ENCODE data around the gene KCTD13.
A peak's percentile ranks its signal among the peaks of the same experiment; 100 is the strongest.
"Not testable (repeated sequence)": the region's sequence is repeated elsewhere in the genome, so short reads cannot be mapped to it uniquely, and the experiment has no call there.

Gene KCTD13

DNA sequence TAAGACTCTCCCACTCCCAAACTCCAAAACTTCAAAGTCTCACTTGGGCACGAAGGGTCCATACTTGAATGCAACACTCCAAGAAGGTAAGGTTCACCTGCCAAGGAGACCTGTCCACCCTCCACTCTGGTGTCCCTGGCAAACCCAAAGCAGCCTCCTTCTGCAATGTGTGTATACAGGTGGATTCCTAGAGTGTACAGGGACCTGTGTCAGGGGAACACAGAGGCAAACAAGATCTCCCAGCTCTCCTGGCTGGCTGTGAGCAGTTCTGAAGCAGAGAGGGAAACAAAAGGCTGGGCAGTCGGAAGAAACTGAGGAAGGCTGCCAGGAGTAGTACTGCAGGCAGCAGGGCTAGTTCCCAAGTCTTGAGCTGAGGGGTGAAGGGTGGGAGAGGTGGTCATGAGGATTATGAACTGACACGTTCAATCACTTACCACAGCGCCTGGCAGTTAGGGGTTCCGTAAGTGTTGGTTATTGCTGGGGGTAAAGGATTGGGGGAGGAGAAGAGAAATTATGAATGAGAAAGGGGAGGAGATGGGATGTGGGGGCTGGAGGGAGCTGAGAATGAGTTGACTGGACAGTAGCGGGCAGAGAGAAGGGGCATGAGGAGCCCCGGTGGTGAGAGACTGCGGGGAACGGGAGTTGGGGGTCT lies 795 bp downstream of the KCTD13 start:
- no peak for ATAC-seq (replicated peaks)
- DNase-seq: no peak
- Mint-ChIP-seq H3K36me3 (ENCODE audit: insufficient read depth) (peaks cover 42% of the 10 kb centered on the region), H3K9me3 (no peaks in the 10 kb centered on the region), H3K4me3 (peak overlapping the region; percentile 91 to 96), H3K27me3 (no peaks in the 10 kb centered on the region), H3K27ac (peak overlapping the region; percentile 91 to 93), H3K4me1 (ENCODE audit: low read depth in 2 of 2) (peaks cover 30 to 52% of the 10 kb centered on the region in 2 donors)

DNA sequence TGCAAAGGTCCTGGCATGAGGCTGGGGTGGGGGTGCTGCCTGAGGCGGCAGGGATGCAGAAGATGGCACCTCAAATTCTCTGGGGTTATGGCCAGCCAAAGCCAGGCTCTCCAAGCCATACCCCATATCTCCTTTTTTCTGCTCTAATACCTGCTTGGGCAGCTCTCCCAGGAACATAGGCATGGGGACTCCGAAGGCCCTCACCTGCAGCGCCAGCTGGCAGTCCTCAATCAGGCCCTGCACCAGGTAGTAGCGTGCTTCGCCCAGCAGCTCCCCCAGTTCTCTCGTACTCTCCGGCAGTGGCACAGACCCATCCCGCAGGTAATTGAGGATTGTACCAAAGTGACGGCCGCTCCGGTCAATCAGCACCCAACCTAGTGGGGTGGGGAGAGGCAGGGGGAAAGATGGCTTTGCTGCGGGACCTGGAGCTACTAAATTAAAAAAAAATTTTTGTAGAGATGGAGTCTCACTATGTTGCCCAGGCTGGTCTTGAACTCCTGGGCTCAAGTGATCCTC lies 3.0 kb downstream of the KCTD13 start:
- ATAC-seq (replicated peaks) (no peak), DNase-seq (no peak)
- Mint-ChIP-seq H3K4me1 (ENCODE audit: low read depth in 2 of 2) (peaks cover 30 to 52% of the 10 kb centered on the region in 2 donors), H3K27me3 (no peaks in the 10 kb centered on the region), H3K4me3 (peak overlapping the region in 1 of 2 donors; percentile 91), H3K27ac (no peak overlapping the region), H3K9me3 (no peaks in the 10 kb centered on the region), H3K36me3 (ENCODE audit: insufficient read depth) (peaks cover 61% of the 10 kb centered on the region)

DNA sequence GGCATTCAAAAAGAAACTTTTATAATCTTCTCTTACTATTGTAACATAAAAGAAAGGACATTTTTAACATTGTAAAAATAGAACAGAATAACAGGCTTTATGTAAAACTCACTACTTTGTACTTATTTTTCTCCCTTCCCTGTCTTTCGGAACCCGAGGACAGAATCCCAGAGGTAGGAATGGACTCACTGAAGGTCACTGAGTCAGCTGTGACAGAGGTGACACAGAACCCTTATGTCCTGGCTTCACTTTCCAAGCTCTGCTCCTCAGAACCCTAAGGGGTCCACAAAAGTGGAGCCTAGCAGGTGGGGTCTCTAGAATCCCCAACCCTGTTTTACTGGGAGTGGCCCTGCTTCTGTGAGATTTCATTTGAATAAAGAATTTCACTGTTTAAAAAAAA lies 3.7 kb downstream of the KCTD13 start:
- Mint-ChIP-seq H3K36me3 (ENCODE audit: insufficient read depth) (peaks cover 67% of the 10 kb centered on the region), H3K4me1 (ENCODE audit: low read depth in 2 of 2) (peaks cover 29 to 52% of the 10 kb centered on the region in 2 donors), H3K27ac (no peak overlapping the region), H3K27me3 (no peaks in the 10 kb centered on the region), H3K9me3 (no peaks in the 10 kb centered on the region), H3K4me3 (no peak overlapping the region)
- ATAC-seq (replicated peaks) (no peak), DNase-seq (no peak)

DNA sequence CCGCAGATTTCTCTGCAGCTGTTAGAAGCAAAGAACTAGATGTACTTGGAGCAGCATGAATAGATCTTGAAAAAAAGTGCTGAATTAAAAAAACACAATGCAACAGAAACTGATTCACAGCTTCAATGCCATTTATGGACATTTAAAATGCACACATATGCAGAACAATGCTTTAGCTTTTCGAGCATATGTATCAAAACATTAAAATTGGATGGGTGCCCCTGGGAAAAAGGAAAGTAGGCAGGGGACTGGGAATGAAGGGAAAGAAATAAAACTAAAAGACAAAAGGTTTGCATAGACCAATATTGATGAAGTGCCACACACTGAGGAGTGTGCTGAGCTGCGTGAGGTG lies 5.0 kb downstream of the KCTD13 start:
- Mint-ChIP-seq H3K27ac (no peak overlapping the region), H3K36me3 (ENCODE audit: insufficient read depth) (peaks cover 61% of the 10 kb centered on the region), H3K4me3 (no peak overlapping the region), H3K9me3 (no peaks in the 10 kb centered on the region), H3K4me1 (ENCODE audit: low read depth in 2 of 2) (peaks cover 21 to 47% of the 10 kb centered on the region in 2 donors), H3K27me3 (no peaks in the 10 kb centered on the region)
- ATAC-seq (replicated peaks) (no peak), DNase-seq (no peak)

DNA sequence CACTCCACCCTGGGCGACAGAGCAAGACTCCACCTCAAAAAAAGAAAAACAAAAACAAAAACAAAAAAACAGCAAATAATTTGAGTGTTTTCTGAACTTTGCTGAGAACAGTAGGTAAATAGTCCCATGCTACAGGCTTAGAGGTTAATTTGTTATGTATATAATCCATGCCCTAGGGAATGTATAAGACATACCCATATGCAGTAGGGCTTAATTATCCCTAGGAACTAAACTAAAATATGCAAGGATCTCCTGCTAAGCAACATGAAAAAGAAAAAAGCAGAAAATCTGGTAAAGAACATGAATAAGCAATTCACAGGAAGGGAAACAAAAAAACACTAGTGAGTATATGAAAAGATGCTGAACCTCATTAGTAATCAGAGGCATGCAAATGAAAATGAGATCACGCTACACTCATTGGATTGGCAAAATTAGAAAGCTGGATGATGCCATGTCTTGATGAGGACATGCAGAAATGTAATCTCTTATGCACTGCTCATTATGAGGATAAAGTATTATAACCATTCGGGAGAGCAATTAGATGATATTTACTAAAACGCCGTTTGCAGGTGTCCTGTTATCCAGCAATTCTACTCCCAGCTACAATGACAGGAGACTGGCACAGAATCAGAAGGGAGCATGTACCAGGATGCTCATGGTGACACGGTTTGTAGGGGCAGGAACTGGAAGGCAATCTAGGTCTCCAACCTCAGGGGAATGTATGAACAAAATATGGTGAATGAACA lies 5.6 kb downstream of the KCTD13 start:
- DNase-seq: no peak
- Mint-ChIP-seq H3K36me3 (ENCODE audit: insufficient read depth) (peaks cover 57% of the 10 kb centered on the region), H3K4me1 (ENCODE audit: low read depth in 2 of 2) (peaks cover 20 to 47% of the 10 kb centered on the region in 2 donors), H3K27me3 (no peaks in the 10 kb centered on the region), H3K27ac (peak overlapping the region in 1 of 2 donors; percentile 15), H3K9me3 (no peaks in the 10 kb centered on the region), H3K4me3 (no peak overlapping the region)
- no peak for ATAC-seq (replicated peaks)

DNA sequence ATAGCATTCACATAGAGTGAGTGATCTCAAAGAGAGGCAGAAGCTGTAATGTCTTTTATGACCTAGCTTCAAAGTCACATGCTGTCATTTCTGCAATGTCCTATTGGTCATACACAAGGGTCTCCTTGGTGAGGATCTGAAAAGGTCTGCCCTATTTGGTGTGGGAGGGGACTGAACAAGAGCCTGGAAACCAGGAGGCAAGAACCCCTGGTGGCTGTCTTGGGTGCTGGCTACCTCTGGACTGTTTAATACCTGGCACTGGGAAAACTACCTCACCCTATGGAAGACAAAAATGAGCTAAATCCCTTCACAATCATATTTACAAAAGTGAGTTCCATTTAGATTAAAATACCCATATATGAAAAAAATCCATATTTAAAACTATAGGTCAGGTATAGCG lies 9.0 kb downstream of the KCTD13 start:
- DNase-seq (no peak), ATAC-seq (replicated peaks) (no peak)
- peaks cover 40% of the 10 kb centered on the region for H3K36me3 Mint-ChIP-seq (ENCODE audit: insufficient read depth)
- H3K4me3 Mint-ChIP-seq: no peak overlapping the region
- H3K27ac Mint-ChIP-seq: no peak overlapping the region
- peaks cover 11 to 32% of the 10 kb centered on the region in 2 donors for H3K4me1 Mint-ChIP-seq (ENCODE audit: low read depth in 2 of 2)
- no peaks in the 10 kb centered on the region for H3K27me3 Mint-ChIP-seq
- no peaks in the 10 kb centered on the region for H3K9me3 Mint-ChIP-seq

DNA sequence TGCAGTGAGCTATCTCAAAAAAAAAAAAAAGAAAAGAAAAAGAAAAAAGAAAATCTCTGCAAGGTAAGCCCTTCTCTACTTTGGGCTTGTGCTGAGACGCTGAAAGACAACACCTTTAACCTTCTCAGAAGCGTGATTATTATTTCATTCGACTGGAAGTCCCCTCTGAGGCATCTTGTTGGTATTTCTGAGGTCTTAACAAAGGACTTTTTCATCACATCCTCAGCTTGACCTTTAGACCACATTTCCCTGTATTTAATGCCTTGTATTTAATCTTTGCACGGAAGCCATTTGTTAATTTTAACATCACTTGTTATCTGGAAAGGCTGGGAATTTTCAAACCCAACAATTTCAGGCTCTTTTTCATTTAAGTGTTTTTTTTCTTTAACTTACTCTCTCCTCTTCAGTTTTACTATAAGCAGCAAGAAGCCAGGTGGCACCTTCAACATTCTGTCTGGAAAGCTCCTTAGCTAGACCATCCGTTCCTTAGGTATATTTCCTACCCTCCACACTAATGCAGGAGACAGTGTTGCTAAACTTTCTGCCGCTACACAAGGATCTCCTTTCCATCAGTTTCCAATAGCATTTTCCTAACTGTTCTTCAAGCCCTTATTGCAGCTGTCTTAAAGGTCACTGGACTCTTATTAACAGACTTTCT lies 10.3 kb downstream of the KCTD13 start:
- Mint-ChIP-seq H3K27ac (no peak overlapping the region), H3K4me1 (ENCODE audit: low read depth in 2 of 2) (peaks cover 8 to 26% of the 10 kb centered on the region in 2 donors), H3K36me3 (ENCODE audit: insufficient read depth) (peaks cover 33% of the 10 kb centered on the region), H3K4me3 (no peak overlapping the region), H3K9me3 (no peaks in the 10 kb centered on the region), H3K27me3 (no peaks in the 10 kb centered on the region)
- ATAC-seq (replicated peaks): no peak
- DNase-seq: no peak

DNA sequence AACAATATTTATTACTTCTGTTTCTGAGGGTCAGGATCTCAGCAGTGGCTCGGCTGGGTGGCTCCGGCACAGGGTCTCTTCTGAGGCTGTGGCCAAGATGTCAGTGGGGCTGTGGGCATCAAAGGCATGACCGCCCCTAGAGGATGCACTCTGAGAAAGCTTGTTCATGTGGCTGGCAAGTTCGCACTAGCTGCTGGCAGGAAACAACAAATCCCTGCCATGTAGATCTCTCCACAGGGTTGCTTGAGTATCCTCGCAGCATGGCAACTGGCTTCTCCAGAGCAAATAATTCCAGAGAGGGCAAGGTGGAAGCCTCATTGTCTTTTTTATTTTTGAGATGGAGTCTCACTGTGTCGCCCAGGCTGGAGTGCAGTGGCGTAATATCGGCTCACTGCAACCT lies 12.5 kb downstream of the KCTD13 start:
- no peak for ATAC-seq (replicated peaks)
- no peaks in the 10 kb centered on the region for H3K27me3 Mint-ChIP-seq
- H3K27ac Mint-ChIP-seq: peak overlapping the region in 1 of 2 donors; percentile 68

DNA sequence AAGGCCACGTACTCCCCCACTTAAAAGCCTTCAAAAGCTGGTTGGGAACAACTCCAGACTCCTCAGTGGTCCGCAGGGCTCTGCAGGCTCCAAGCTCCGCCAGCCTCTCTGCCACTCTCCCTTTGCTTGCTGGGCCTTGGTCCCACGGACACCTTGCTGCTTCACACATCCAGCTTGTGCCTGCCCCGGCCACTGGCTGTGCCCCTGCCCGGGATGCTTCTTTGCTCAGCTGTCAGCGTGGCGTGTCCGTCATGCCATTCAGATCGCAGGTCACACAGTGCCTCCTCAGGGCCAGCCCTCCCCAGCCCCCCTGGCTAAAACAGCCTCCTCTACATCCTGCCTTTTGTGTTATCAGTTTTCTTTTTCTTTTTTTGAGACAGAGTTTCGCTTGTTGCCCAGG lies 13.9 kb downstream of the KCTD13 start:
- no peak overlapping the region for H3K4me3 Mint-ChIP-seq
- no peaks in the 10 kb centered on the region for H3K9me3 Mint-ChIP-seq
- H3K27ac Mint-ChIP-seq: peak overlapping the region in 1 of 2 donors; percentile 47
- no peaks in the 10 kb centered on the region for H3K27me3 Mint-ChIP-seq
- peaks cover 7% of the 10 kb centered on the region for H3K36me3 Mint-ChIP-seq (ENCODE audit: insufficient read depth)
- ATAC-seq (replicated peaks) (no peak), DNase-seq (no peak)
- peaks cover 3 to 20% of the 10 kb centered on the region in 2 donors for H3K4me1 Mint-ChIP-seq (ENCODE audit: low read depth in 2 of 2)

More for the DNA sequence above, 12.5 kb downstream of the KCTD13 start:
- peaks cover 3 to 20% of the 10 kb centered on the region in 2 donors for H3K4me1 Mint-ChIP-seq (ENCODE audit: low read depth in 2 of 2)
- no peaks in the 10 kb centered on the region for H3K9me3 Mint-ChIP-seq
- no peak overlapping the region for H3K4me3 Mint-ChIP-seq
- DNase-seq: no peak
- H3K36me3 Mint-ChIP-seq (ENCODE audit: insufficient read depth): peaks cover 15% of the 10 kb centered on the region

DNA sequence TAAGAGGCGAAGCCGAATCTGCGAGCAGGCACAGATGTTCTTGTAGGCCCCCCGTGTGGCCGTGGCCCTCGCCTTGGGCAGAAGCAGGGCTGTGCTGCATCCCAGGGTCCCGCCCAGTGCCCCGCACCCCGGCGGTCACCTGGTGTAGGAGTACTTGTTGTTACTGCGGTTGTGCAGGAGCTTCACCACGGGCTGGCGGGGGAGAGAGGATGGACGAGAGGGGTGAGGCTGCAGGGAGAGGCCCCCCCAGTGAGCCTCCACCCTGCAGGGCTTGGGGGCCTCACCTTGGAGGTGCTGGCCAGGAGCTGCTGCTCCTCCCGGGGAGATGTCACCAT lies 14.4 kb downstream of the KCTD13 start:
- ATAC-seq (replicated peaks) (no peak), DNase-seq (no peak)
- H3K4me3 Mint-ChIP-seq: no peak overlapping the region
- H3K36me3 Mint-ChIP-seq (ENCODE audit: insufficient read depth): peaks cover 7% of the 10 kb centered on the region
- H3K4me1 Mint-ChIP-seq (ENCODE audit: low read depth in 2 of 2): peaks cover 3 to 20% of the 10 kb centered on the region in 2 donors
- no peaks in the 10 kb centered on the region for H3K9me3 Mint-ChIP-seq
- no peak overlapping the region for H3K27ac Mint-ChIP-seq
- H3K27me3 Mint-ChIP-seq: no peaks in the 10 kb centered on the region

DNA sequence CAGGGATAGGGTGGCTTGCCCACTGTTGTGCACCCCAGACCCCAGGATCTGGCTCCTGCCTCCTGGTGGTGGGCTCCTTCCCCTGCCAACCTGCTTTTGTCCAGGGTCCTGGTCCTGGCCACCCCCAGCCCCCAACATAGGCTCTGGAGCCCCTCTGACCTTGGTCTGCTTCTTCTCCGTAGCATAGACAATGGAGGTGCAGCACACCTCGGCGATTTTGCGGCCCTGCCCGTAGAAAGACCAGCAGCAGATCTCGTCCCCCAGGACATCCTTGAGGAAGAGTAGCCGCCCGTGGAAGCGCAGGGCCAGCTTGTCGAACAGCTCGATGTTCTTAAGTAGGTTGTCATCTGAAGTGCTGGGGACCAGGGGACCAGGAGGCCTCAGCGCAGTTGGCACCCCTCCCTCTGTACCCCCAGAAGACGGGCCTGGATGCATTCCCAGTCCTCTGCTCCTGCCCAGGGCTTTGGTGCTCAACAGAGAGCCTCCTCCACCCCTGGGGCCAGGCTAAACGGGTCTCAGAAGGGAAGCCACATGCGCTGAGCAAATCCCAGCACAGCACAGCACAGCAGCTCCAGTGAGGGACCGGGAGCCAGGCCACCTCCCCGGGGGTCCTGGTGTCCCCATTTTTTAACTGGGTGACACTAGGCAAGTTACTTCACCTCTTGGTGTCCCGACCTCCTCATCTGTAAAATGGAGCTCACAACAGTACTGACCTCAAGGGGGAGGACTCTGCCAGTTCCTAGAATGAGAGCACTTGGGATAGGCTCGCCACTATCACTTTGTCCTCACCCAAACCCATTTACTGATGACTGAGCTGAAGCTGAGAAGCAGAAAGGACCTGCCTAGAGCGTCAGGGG lies 15.0 kb downstream of the KCTD13 start:
- H3K4me1 Mint-ChIP-seq (ENCODE audit: low read depth in 2 of 2): peaks cover 3 to 16% of the 10 kb centered on the region in 2 donors
- DNase-seq: no peak
- no peaks in the 10 kb centered on the region for H3K9me3 Mint-ChIP-seq
- no peaks in the 10 kb centered on the region for H3K27me3 Mint-ChIP-seq
- H3K27ac Mint-ChIP-seq: no peak overlapping the region
- H3K4me3 Mint-ChIP-seq: no peak overlapping the region
- ATAC-seq (replicated peaks): no peak
- H3K36me3 Mint-ChIP-seq (ENCODE audit: insufficient read depth): peaks cover 7% of the 10 kb centered on the region

DNA sequence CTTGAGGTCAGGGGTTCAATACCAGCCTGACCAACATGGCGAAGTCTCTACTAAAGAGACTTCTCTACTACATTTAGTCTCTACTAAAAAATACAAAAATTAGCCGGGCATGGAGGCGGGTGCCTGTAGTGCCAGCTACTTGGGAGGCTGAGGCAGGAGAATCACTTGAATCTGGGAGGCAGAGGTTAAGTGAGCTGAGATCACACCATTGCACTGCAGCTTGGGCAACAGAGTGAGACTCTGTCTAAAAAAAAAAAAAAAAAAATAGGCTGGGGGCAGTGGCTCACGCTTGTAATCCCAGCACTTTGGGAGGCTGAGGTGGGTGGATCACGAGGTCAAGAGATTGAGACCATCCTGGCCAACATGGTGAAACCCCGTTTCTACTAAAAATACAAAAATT lies 16.2 kb downstream of the KCTD13 start:
- not testable (repeated sequence) for H3K27me3 Mint-ChIP-seq, H3K27ac Mint-ChIP-seq

DNA sequence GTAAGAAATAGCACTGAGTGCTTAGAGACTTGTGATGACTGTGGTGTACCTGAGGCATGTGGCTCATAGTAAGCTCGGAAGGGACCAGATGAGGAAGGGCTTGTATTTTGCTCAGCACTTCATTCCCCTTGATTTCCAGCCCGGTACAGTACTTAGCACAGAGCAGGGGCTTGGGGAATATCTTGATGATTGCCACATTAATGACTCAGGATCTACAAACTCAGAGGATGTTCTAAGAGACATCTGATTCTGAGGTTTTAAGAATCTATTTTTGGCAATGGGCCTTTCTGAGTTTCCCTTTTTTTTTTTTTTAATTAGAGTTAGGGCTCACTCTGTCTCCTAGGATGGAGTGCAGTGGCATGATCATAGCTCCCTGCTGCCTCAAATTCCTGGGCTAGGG lies 16.6 kb downstream of the KCTD13 start:
- no peak overlapping the region for H3K4me3 Mint-ChIP-seq
- H3K27ac Mint-ChIP-seq: no peak overlapping the region
- no peaks in the 10 kb centered on the region for H3K27me3 Mint-ChIP-seq
- DNase-seq: no peak
- peaks cover 7% of the 10 kb centered on the region for H3K36me3 Mint-ChIP-seq (ENCODE audit: insufficient read depth)
- H3K9me3 Mint-ChIP-seq: no peaks in the 10 kb centered on the region
- no peak for ATAC-seq (replicated peaks)
- H3K4me1 Mint-ChIP-seq (ENCODE audit: low read depth in 2 of 2): peaks cover 3 to 9% of the 10 kb centered on the region in 2 donors

More for the DNA sequence above, 16.2 kb downstream of the KCTD13 start:
- H3K4me1 Mint-ChIP-seq (ENCODE audit: low read depth in 2 of 2); H3K36me3 Mint-ChIP-seq (ENCODE audit: insufficient read depth); H3K9me3 Mint-ChIP-seq; H3K4me3 Mint-ChIP-seq; DNase-seq; ATAC-seq (replicated peaks): not testable (repeated sequence)

Measured in effector memory CD8-positive, alpha-beta T cell (primary cell).